ENCODE measurements around the gene ADSL. TPM values are rescaled to one million over a fixed set of nuclear protein-coding genes. Genes with fewer than 3 reads are reported as not detected.
"Not testable (repeated sequence)": the region's sequence is repeated elsewhere in the genome, so short reads cannot be mapped to it uniquely, and the experiment has no call there.

The ADSL gene
- total RNA-seq, 1 donor from 2014 or later = 120 TPM

- peaks cover 20% of the 10 kb centered on the region for H3K36me3 Mint-ChIP-seq (ENCODE audit: low read depth)
- no peaks in the 10 kb centered on the region for H3K27me3 Mint-ChIP-seq (ENCODE audit: low read depth)
- peak overlapping the region; percentile 69 for H3K4me3 Mint-ChIP-seq
- TF ChIP-seq CTCF (conservative IDR thresholded peaks at IDR 0.05) = no peak
- H3K4me1 Mint-ChIP-seq = peaks cover 8% of the 10 kb centered on the region
- H3K27ac Mint-ChIP-seq (ENCODE audit: unreplicated experiment) = no peak overlapping the region
- no peak for DNase-seq (ENCODE audit: low read depth, low spot score)
- no peaks in the 10 kb centered on the region for H3K9me3 Mint-ChIP-seq
Measured at GRCh38 chr22:40368016-40368415, 21.7 kb downstream of the ADSL start.

GRCh38 chr22:40368836-40369235, 22.5 kb downstream of the ADSL start:
- Mint-ChIP-seq H3K4me3 (peak overlapping the region; percentile 10), H3K27me3 (ENCODE audit: low read depth) (no peaks in the 10 kb centered on the region), H3K9me3 (no peaks in the 10 kb centered on the region), H3K27ac (ENCODE audit: unreplicated experiment) (no peak overlapping the region), H3K36me3 (ENCODE audit: low read depth) (peaks cover 17% of the 10 kb centered on the region), H3K4me1 (peaks cover 8% of the 10 kb centered on the region)
- no peak for TF ChIP-seq CTCF (conservative IDR thresholded peaks at IDR 0.05)
- DNase-seq (ENCODE audit: low read depth, low spot score) = no peak

- peaks cover 8% of the 10 kb centered on the region for H3K4me1 Mint-ChIP-seq
- no peak for DNase-seq (ENCODE audit: low read depth, low spot score)
- H3K27me3 Mint-ChIP-seq (ENCODE audit: low read depth) = no peaks in the 10 kb centered on the region
- no peak for TF ChIP-seq CTCF (conservative IDR thresholded peaks at IDR 0.05)
- no peaks in the 10 kb centered on the region for H3K36me3 Mint-ChIP-seq (ENCODE audit: low read depth)
- no peak overlapping the region for H3K27ac Mint-ChIP-seq (ENCODE audit: unreplicated experiment)
- peak overlapping the region; percentile 20 for H3K4me3 Mint-ChIP-seq
- no peaks in the 10 kb centered on the region for H3K9me3 Mint-ChIP-seq
Measured at GRCh38 chr22:40374567-40374966, 28.3 kb downstream of the ADSL start.

- Mint-ChIP-seq H3K27ac (ENCODE audit: unreplicated experiment) (no peak overlapping the region), H3K36me3 (ENCODE audit: low read depth) (no peaks in the 10 kb centered on the region), H3K4me3 (peak overlapping the region; percentile 35)
Measured at GRCh38 chr22:40376149-40376548, 29.8 kb downstream of the ADSL start.

GRCh38 chr22:40377931-40378330, 31.6 kb downstream of the ADSL start:
- H3K27ac Mint-ChIP-seq (ENCODE audit: unreplicated experiment) = peak overlapping the region; percentile 57
- H3K4me3 Mint-ChIP-seq = no peak overlapping the region
- no peak for TF ChIP-seq CTCF (conservative IDR thresholded peaks at IDR 0.05)
- H3K4me1 Mint-ChIP-seq = no peaks in the 10 kb centered on the region
- H3K27me3 Mint-ChIP-seq (ENCODE audit: low read depth) = no peaks in the 10 kb centered on the region
- peaks cover 3% of the 10 kb centered on the region for H3K36me3 Mint-ChIP-seq (ENCODE audit: low read depth)
- H3K9me3 Mint-ChIP-seq = no peaks in the 10 kb centered on the region
- no peak for DNase-seq (ENCODE audit: low read depth, low spot score)

More at GRCh38 chr22:40376149-40376548, 29.8 kb downstream of the ADSL start:
- H3K4me1 Mint-ChIP-seq = peaks cover 5% of the 10 kb centered on the region
- no peak for DNase-seq (ENCODE audit: low read depth, low spot score)
- no peak for TF ChIP-seq CTCF (conservative IDR thresholded peaks at IDR 0.05)
- H3K27me3 Mint-ChIP-seq (ENCODE audit: low read depth) = no peaks in the 10 kb centered on the region
- no peaks in the 10 kb centered on the region for H3K9me3 Mint-ChIP-seq

- not testable (repeated sequence) for H3K4me1 Mint-ChIP-seq; DNase-seq (ENCODE audit: low read depth, low spot score); H3K27ac Mint-ChIP-seq (ENCODE audit: unreplicated experiment); H3K27me3 Mint-ChIP-seq (ENCODE audit: low read depth); H3K9me3 Mint-ChIP-seq; H3K36me3 Mint-ChIP-seq (ENCODE audit: low read depth); H3K4me3 Mint-ChIP-seq
Measured at GRCh38 chr22:40378448-40378847, 32.1 kb downstream of the ADSL start.
